H7 (cell line): ENCODE results near the gene ASAP2. TPM values are rescaled to one million over a fixed set of nuclear protein-coding genes. Genes with fewer than 3 reads are reported as not detected.

Source experiments
- DNase-seq: peaks from one replicate; pipeline ENCODE4 v3.0.0; 2012
- H3K27me3 ChIP-seq: 2 replicates; pipeline ENCODE4 v1.6.0; 2011; ENCODE audit warnings: mild to moderate bottlenecking, low read length; ENCODE audit not compliant: control insufficient read depth, insufficient read depth
- H3K36me3 ChIP-seq: replicated peaks from 2 replicates; pipeline ENCODE4 v1.5.1; 2011; ENCODE audit warnings: low read length; ENCODE audit not compliant: control insufficient read depth, insufficient read depth
- H3K4me3 ChIP-seq: 2 replicates; pipeline ENCODE4 v1.5.1; 2011; ENCODE audit warnings: low read depth, mild to moderate bottlenecking, control low read depth, low read length, moderate library complexity; ENCODE audit not compliant: insufficient read depth
- total RNA-seq: library from RNA; depleted of rRNA; stranded (reverse); fragments of >200 nt; shearing (Covaris generic); gene quantifications from 2 replicates; pipeline ENCODE4 v1.2.3, GENCODE V29; 2014; rRNA removed

Gene ASAP2
- total RNA-seq: 5.2 TPM in 2 replicates

GRCh38 chr2:9205963-9206948 lies at the start of gene ASAP2:
Gene ASAP2 (plus strand): TSS chr2:9206812. CDS start chr2:9207105, 293 bp downstream.
- Histone ChIP-seq H3K36me3 (no peaks in the 10 kb centered on the region), H3K4me3 (peak within 1 kb of the TSS; percentile 78), H3K27me3 (peaks cover 25% of the 10 kb centered on the region)
- peak; percentile 99 for DNase-seq

- H3K36me3 ChIP-seq: no peaks in the 10 kb centered on the region
- no peak overlapping the region for H3K4me3 ChIP-seq
- DNase-seq: no peak
- H3K27me3 ChIP-seq: no peaks in the 10 kb centered on the region
Measured at GRCh38 chr2:9158786-9159779, 47.5 kb upstream of the ASAP2 start.

GRCh38 chr2:9160732-9161131 lies 45.9 kb upstream of the ASAP2 start:
- no peak overlapping the region for H3K4me3 ChIP-seq
- DNase-seq: peak; percentile 76
- H3K36me3 ChIP-seq: no peaks in the 10 kb centered on the region
- no peaks in the 10 kb centered on the region for H3K27me3 ChIP-seq

GRCh38 chr2:9162841-9163240 lies 43.8 kb upstream of the ASAP2 start:
- H3K36me3 ChIP-seq: no peaks in the 10 kb centered on the region
- DNase-seq: no peak
- H3K27me3 ChIP-seq: no peaks in the 10 kb centered on the region
- no peak overlapping the region for H3K4me3 ChIP-seq

GRCh38 chr2:9163306-9164111 lies 43.1 kb upstream of the ASAP2 start:
- Histone ChIP-seq H3K4me3 (no peak overlapping the region), H3K27me3 (no peaks in the 10 kb centered on the region), H3K36me3 (no peaks in the 10 kb centered on the region)
- DNase-seq: no peak

- no peak overlapping the region for H3K4me3 ChIP-seq
- H3K27me3 ChIP-seq: no peaks in the 10 kb centered on the region
- H3K36me3 ChIP-seq: no peaks in the 10 kb centered on the region
- no peak for DNase-seq
Measured at GRCh38 chr2:9164112-9164608, 42.5 kb upstream of the ASAP2 start.

GRCh38 chr2:9165625-9166024 lies 41.0 kb upstream of the ASAP2 start:
- no peak overlapping the region for H3K4me3 ChIP-seq
- no peak for DNase-seq
- no peaks in the 10 kb centered on the region for H3K27me3 ChIP-seq
- H3K36me3 ChIP-seq: no peaks in the 10 kb centered on the region

- no peaks in the 10 kb centered on the region for H3K36me3 ChIP-seq
- DNase-seq: no peak
- H3K27me3 ChIP-seq: no peaks in the 10 kb centered on the region
- no peak overlapping the region for H3K4me3 ChIP-seq
Measured at GRCh38 chr2:9166579-9167377, 39.8 kb upstream of the ASAP2 start.

- no peak for DNase-seq
- Histone ChIP-seq H3K27me3 (no peaks in the 10 kb centered on the region), H3K4me3 (no peak overlapping the region), H3K36me3 (no peaks in the 10 kb centered on the region)
Measured at GRCh38 chr2:9167718-9168657, 38.6 kb upstream of the ASAP2 start.

- Histone ChIP-seq H3K4me3 (no peak overlapping the region), H3K36me3 (no peaks in the 10 kb centered on the region), H3K27me3 (no peaks in the 10 kb centered on the region)
- DNase-seq: peak; percentile 70
Measured at GRCh38 chr2:9168821-9169221, 37.8 kb upstream of the ASAP2 start.

- Histone ChIP-seq H3K4me3 (no peak overlapping the region), H3K27me3 (no peaks in the 10 kb centered on the region), H3K36me3 (no peaks in the 10 kb centered on the region)
- DNase-seq: no peak
Measured at GRCh38 chr2:9169349-9170107, 37.1 kb upstream of the ASAP2 start.
